Measurements from ENCODE around the gene TXNDC17. TPM values are rescaled to one million over a fixed set of nuclear protein-coding genes. Genes with fewer than 3 reads are reported as not detected.

TXNDC17 gene
- total and polyA plus RNA-seq, 2 donors (not counting 1 experiment from before 2014, with no cell fraction given): 87.5 to 243 TPM

DNA sequence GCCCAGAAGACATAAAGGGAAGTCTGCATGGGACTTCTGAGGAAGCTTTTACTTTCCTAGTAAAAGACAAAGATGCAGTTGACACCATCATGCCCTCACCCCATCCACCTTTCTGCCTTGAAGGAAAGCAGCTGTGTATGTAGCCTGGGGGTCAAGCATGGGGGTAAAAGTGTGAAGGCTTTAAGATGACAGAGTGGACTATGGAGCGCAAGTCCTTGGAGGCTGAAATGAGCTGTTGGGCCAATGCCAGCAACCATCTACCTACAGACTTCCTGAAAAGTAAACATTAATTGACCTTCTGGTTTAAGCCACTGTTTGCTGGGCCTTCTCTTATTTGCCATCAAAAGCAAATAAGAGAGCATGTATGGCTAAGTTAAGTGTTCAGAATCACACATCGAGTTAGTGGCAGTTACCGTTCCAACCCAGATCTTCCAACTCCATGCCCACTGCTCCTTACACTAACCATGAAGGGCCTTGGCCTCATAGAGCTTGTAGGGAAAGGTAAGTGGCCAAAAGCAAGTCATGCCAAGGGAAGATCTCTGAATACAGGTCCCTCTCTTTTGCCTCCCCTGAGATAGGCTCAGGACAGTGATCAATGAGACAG is 42.3 kb downstream of the TXNDC17 start:
- TF ChIP-seq EZH2 (IDR thresholded peaks at IDR 0.05; ENCODE audit: low read length, missing control alignments): no peak
- TF ChIP-seq, protein P1, sequence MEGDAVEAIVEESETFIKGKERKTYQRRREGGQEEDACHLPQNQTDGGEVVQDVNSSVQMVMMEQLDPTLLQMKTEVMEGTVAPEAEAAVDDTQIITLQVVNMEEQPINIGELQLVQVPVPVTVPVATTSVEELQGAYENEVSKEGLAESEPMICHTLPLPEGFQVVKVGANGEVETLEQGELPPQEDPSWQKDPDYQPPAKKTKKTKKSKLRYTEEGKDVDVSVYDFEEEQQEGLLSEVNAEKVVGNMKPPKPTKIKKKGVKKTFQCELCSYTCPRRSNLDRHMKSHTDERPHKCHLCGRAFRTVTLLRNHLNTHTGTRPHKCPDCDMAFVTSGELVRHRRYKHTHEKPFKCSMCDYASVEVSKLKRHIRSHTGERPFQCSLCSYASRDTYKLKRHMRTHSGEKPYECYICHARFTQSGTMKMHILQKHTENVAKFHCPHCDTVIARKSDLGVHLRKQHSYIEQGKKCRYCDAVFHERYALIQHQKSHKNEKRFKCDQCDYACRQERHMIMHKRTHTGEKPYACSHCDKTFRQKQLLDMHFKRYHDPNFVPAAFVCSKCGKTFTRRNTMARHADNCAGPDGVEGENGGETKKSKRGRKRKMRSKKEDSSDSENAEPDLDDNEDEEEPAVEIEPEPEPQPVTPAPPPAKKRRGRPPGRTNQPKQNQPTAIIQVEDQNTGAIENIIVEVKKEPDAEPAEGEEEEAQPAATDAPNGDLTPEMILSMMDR (conservative IDR thresholded peaks at IDR 0.05 in 1 of 2, IDR thresholded peaks at IDR 0.05 in 1 of 2; ENCODE audit: low read depth in 1 of 2, low read length in 2 of 2): no peak
- Histone ChIP-seq H3K27me3 (ENCODE audit: control insufficient read depth, insufficient read depth, low read length) (no peaks in the 10 kb centered on the region), H3K27ac (ENCODE audit: insufficient read depth, low read length) (no peak overlapping the region)

DNA sequence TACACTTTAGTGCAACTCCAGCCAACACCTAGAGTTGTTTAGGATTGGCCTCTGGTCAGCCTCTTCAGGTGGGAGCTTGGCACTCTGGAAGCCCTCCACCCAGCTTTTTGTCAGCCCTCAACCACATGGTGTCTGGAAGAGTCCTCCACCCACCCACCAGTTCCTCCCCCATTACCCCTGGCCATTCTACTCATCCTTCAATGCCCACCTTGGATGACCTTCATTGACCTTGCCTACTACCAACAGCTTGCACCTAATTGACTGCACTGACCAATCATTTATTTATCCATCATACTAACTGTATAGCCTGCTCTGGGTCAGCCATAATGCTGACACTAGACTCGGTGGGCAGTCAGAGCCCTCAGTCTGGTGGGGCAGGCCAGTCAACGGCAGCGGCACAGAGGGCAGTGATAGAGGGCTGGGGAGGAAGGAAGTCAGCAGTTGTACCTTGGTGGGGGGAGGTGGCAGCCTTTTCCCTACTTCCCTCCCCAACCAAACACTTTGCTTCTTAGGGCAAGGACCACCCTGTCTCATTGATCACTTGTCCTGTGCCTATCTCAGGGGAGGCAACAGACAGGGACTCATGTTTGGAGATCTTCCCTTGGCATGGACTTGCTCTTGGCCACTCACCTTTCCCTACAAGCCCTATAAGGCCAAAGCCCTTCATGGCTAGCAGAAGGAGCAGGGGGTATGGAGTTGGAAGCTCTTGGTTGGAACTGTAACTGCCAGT is 43.0 kb downstream of the TXNDC17 start:
- H3K36me3 ChIP-seq (ENCODE audit: control insufficient read depth, insufficient read depth, low read length): no peaks in the 10 kb centered on the region
- H3K27me3 ChIP-seq (ENCODE audit: control insufficient read depth, insufficient read depth, low read length): no peaks in the 10 kb centered on the region
- no peak overlapping the region for H3K4me3 ChIP-seq (replicated peaks in 1 of 4; ENCODE audit: control extremely low read depth in 1 of 4, insufficient read depth in 1 of 4, low read depth in 3 of 4, low read length in 4 of 4)
- H3K4me1 ChIP-seq (ENCODE audit: control insufficient read depth, extremely low read depth, insufficient read depth, low read length): no peaks in the 10 kb centered on the region
- no peak for TF ChIP-seq EZH2 (IDR thresholded peaks at IDR 0.05; ENCODE audit: low read length, missing control alignments)
- TF ChIP-seq, protein P1 (conservative IDR thresholded peaks at IDR 0.05 in 1 of 2, IDR thresholded peaks at IDR 0.05 in 1 of 2; ENCODE audit: low read depth in 1 of 2, low read length in 2 of 2): no peak
- H3K27ac ChIP-seq (ENCODE audit: insufficient read depth, low read length): no peak overlapping the region
- H3K79me2 ChIP-seq (ENCODE audit: control insufficient read depth, insufficient read depth, low read length): no peaks in the 10 kb centered on the region
- no peak overlapping the region for H3K9ac ChIP-seq (ENCODE audit: insufficient read depth, low read length)
- H3K4me2 ChIP-seq (ENCODE audit: extremely low read depth, insufficient read depth, low read length): no peak overlapping the region
- no peak for DNase-seq (ENCODE audit: low read depth in 2 of 2)
- H2AFZ ChIP-seq (ENCODE audit: low read length): no peak overlapping the region
- H4K20me1 ChIP-seq (ENCODE audit: control insufficient read depth, extremely low read depth, insufficient read depth, low read length): no peaks in the 10 kb centered on the region
- no peaks in the 10 kb centered on the region for H3K9me3 ChIP-seq (ENCODE audit: control insufficient read depth, insufficient read depth, low read depth, low read length)

More for the DNA sequence above, 42.3 kb downstream of the TXNDC17 start:
- no peaks in the 10 kb centered on the region for H3K79me2 ChIP-seq (ENCODE audit: control insufficient read depth, insufficient read depth, low read length)
- no peaks in the 10 kb centered on the region for H3K4me1 ChIP-seq (ENCODE audit: control insufficient read depth, extremely low read depth, insufficient read depth, low read length)
- no peaks in the 10 kb centered on the region for H3K9me3 ChIP-seq (ENCODE audit: control insufficient read depth, insufficient read depth, low read depth, low read length)
- no peaks in the 10 kb centered on the region for H4K20me1 ChIP-seq (ENCODE audit: control insufficient read depth, extremely low read depth, insufficient read depth, low read length)
- H2AFZ ChIP-seq (ENCODE audit: low read length): no peak overlapping the region
- no peak overlapping the region for H3K4me2 ChIP-seq (ENCODE audit: extremely low read depth, insufficient read depth, low read length)
- H3K36me3 ChIP-seq (ENCODE audit: control insufficient read depth, insufficient read depth, low read length): no peaks in the 10 kb centered on the region
- H3K4me3 ChIP-seq (replicated peaks in 1 of 4; ENCODE audit: control extremely low read depth in 1 of 4, insufficient read depth in 1 of 4, low read depth in 3 of 4, low read length in 4 of 4): no peak overlapping the region
- DNase-seq (ENCODE audit: low read depth in 2 of 2): no peak
- no peak overlapping the region for H3K9ac ChIP-seq (ENCODE audit: insufficient read depth, low read length)

DNA sequence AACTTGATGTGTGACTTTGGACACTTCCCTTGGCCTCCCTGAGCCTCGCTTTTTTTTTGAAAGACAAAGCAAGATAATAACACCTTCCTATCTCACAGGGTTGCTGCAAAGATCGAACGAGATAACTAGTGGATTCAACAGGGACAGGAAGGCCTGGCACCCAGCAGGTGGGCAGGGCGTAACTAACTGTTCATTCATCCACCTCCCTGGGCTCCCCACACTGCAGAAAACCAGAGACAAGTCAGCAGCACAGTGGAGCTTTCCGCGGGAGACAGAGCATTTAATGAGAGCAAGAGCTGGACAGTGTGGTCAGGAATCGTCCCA is 43.6 kb downstream of the TXNDC17 start:
- Histone ChIP-seq H2AFZ (ENCODE audit: low read length) (no peak overlapping the region), H3K79me2 (ENCODE audit: control insufficient read depth, insufficient read depth, low read length) (no peaks in the 10 kb centered on the region), H4K20me1 (ENCODE audit: control insufficient read depth, extremely low read depth, insufficient read depth, low read length) (no peaks in the 10 kb centered on the region), H3K4me3 (replicated peaks in 1 of 4; ENCODE audit: control extremely low read depth in 1 of 4, insufficient read depth in 1 of 4, low read depth in 3 of 4, low read length in 4 of 4) (no peak overlapping the region), H3K27me3 (ENCODE audit: control insufficient read depth, insufficient read depth, low read length) (no peaks in the 10 kb centered on the region), H3K4me1 (ENCODE audit: control insufficient read depth, extremely low read depth, insufficient read depth, low read length) (no peaks in the 10 kb centered on the region), H3K9ac (ENCODE audit: insufficient read depth, low read length) (no peak overlapping the region), H3K36me3 (ENCODE audit: control insufficient read depth, insufficient read depth, low read length) (no peaks in the 10 kb centered on the region), H3K9me3 (ENCODE audit: control insufficient read depth, insufficient read depth, low read depth, low read length) (no peaks in the 10 kb centered on the region), H3K4me2 (ENCODE audit: extremely low read depth, insufficient read depth, low read length) (no peak overlapping the region), H3K27ac (ENCODE audit: insufficient read depth, low read length) (no peak overlapping the region)
- TF ChIP-seq, protein P1 (conservative IDR thresholded peaks at IDR 0.05 in 1 of 2, IDR thresholded peaks at IDR 0.05 in 1 of 2; ENCODE audit: low read depth in 1 of 2, low read length in 2 of 2): no peak
- TF ChIP-seq EZH2 (IDR thresholded peaks at IDR 0.05; ENCODE audit: low read length, missing control alignments): no peak
- no peak for DNase-seq (ENCODE audit: low read depth in 2 of 2)

All from fibroblast of lung (primary cell).